Activated CD8-positive, alpha-beta memory T cell treated with anti-CD3 and anti-CD28 coated beads for 24 hours (primary cell): ENCODE results near the gene AKT1.

ENCODE experiments used
- DNase-seq: peaks from one replicate; pipeline ENCODE4 v3.0.0-alpha.2; 2020

Gene AKT1

GRCh38 chr14:104771374-104771773, 24.2 kb downstream of the AKT1 start:
- no peak for DNase-seq

- no peak for DNase-seq
These were observed 24.7 kb downstream of the AKT1 start for GRCh38 chr14:104770851-104771272.

- DNase-seq: no peak
These were observed 25.4 kb downstream of the AKT1 start for GRCh38 chr14:104770072-104770579.

- DNase-seq: no peak
These were observed 26.1 kb downstream of the AKT1 start for GRCh38 chr14:104769324-104770071.

GRCh38 chr14:104768437-104769323, 26.9 kb downstream of the AKT1 start:
- DNase-seq: peak; percentile 99

GRCh38 chr14:104767634-104767918, 28.0 kb downstream of the AKT1 start:
- no peak for DNase-seq

- DNase-seq: no peak
These were observed 28.5 kb downstream of the AKT1 start for GRCh38 chr14:104766863-104767633.

GRCh38 chr14:104766256-104766862, 29.2 kb downstream of the AKT1 start:
- no peak for DNase-seq

- no peak for DNase-seq
These were observed 30.0 kb downstream of the AKT1 start for GRCh38 chr14:104765517-104765916.

GRCh38 chr14:104758981-104759969, 36.3 kb downstream of the AKT1 start:
- DNase-seq: no peak

GRCh38 chr14:104757681-104758392, 37.7 kb downstream of the AKT1 start:
- no peak for DNase-seq

- no peak for DNase-seq
These were observed 38.3 kb downstream of the AKT1 start for GRCh38 chr14:104757238-104757585.

- no peak for DNase-seq
These were observed 38.9 kb downstream of the AKT1 start for GRCh38 chr14:104756477-104757237.

GRCh38 chr14:104755621-104756020, 39.9 kb downstream of the AKT1 start:
- no peak for DNase-seq

- no peak for DNase-seq
These were observed 41.2 kb downstream of the AKT1 start for GRCh38 chr14:104754213-104754851.

- DNase-seq: peak; percentile 70
These were observed 41.9 kb downstream of the AKT1 start for GRCh38 chr14:104753528-104754212.

- DNase-seq: peak; percentile 99
These were observed 42.6 kb downstream of the AKT1 start, which contains the start of gene SIVA1 for GRCh38 chr14:104752735-104753527. Gene SIVA1, plus strand, starts transcription at chr14:104753147. Its CDS starts 55 bp downstream, at chr14:104753202.

- DNase-seq: no peak
These were observed 43.2 kb downstream of the AKT1 start for GRCh38 chr14:104752423-104752734.
